Gastrocnemius medialis (tissue), 4 donors: ENCODE data around the gene TMEM87B. TPM values are rescaled to one million over a fixed set of nuclear protein-coding genes. Genes with fewer than 3 reads are reported as not detected.
A peak's percentile ranks its signal among the peaks of the same experiment; 100 is the strongest.

ENCODE experiments used
- ATAC-seq, 2 donors: fragments of 150-250 bp; one replicate each; pipeline ENCODE4 v1.9.1; 2016
- DNase-seq, 2 donors: peaks; one replicate each; pipeline ENCODE4 v3.0.0-alpha.2; 2019
- H3K27ac ChIP-seq, 4 donors: fragments of 200-600 bp; sonication (generic); 1 replicate in 1 of 4; 2 replicates in 3 of 4; pipeline ENCODE4 v1.5.1; 2016 to 2018; ENCODE audit warnings: mild to moderate bottlenecking in 2 of 4, moderate library complexity in 1 of 4
- H3K27me3 ChIP-seq, 3 donors: fragments of 200-600 bp; sonication (generic) in 2 of 3; 1 replicate in 1 of 3; 2 replicates in 2 of 3; pipeline versions ENCODE4 v1.5.1 to v1.6.0; 2016 to 2019; ENCODE audit warnings: mild to moderate bottlenecking in 1 of 3, moderate library complexity in 1 of 3
- H3K36me3 ChIP-seq, 2 donors: fragments of 200-600 bp; sonication (generic) in 1 of 2; one replicate each; pipeline ENCODE4 v1.5.1; 2017 to 2018
- H3K4me1 ChIP-seq, 2 donors: fragments of 200-600 bp; sonication (generic) in 1 of 2; one replicate each; pipeline ENCODE4 v1.5.1; 2016 to 2017; ENCODE audit warnings: mild to moderate bottlenecking in 2 of 2
- H3K4me3 ChIP-seq, 4 donors: fragments of 200-600 bp; sonication (generic) in 3 of 4; 1 replicate in 1 of 4; 2 replicates in 3 of 4; pipeline ENCODE4 v1.5.1; 2016 to 2019; ENCODE audit warnings: mild to moderate bottlenecking in 2 of 4
- H3K9me3 ChIP-seq, 3 donors: fragments of 200-600 bp; sonication (generic) in 2 of 3; 1 replicate in 1 of 3; 2 replicates in 2 of 3; pipeline ENCODE4 v1.5.1; 2016 to 2019
- CTCF ChIP-seq, 5 experiments: fragments of 450-650 bp in 3 of 5; fragments of 200-600 bp in 2 of 5; sonication (generic) in 2 of 5; IDR thresholded peaks in 4 of 5; conservative IDR thresholded peaks in 1 of 5; 1 replicate in 4 of 5; 2 replicates in 1 of 5; pipeline ENCODE4 v1.5.1; 2016 to 2019; ENCODE audit warnings: antibody characterized with exemption in 5 of 5, mild to moderate bottlenecking in 3 of 5, moderate library complexity in 3 of 5
- POLR2A ChIP-seq, 2 donors: fragments of 450-650 bp; IDR thresholded peaks; one replicate each; pipeline ENCODE4 v1.6.1; 2017; ENCODE audit warnings: antibody characterized with exemption in 2 of 2, mild to moderate bottlenecking in 2 of 2, moderate library complexity in 2 of 2
- in situ Hi-C, 4 donors: fragments of 200-750 bp; cut with MboI; loops; one replicate each; pipeline versions ENCODE4 v1.15.0 to v1.8.0; 2017; ENCODE audit warnings: low sequenced_read_pairs in 4 of 4
- intact Hi-C: fragments of 100-400 bp; cut with DNase I; formaldehyde crosslinking; loops from one replicate; pipeline ENCODE4 v1.15.1; 2023; ENCODE audit warnings: low total_unique reads
- total RNA-seq, 4 donors: library from RNA; depleted of rRNA; stranded (reverse); fragments of >200 nt; gene quantifications; one replicate each; pipeline versions ENCODE4 v1.1.0 to v1.2.3, GENCODE V29; 2016

Gene TMEM87B
- total RNA-seq, 4 donors from 2014 or later, result 2.6 to 5.0 (median 3.1) TPM

GRCh38 chr2:112140205-112140802, 85.2 kb downstream of the TMEM87B start:
- Histone ChIP-seq H3K4me3 (peak overlapping the region; percentile 19 to 50 (median 34)), H3K4me1 (peaks cover 0 to 4% of the 10 kb centered on the region in 2 donors), H3K27me3 (peaks cover 0 to 16% (median 0%) of the 10 kb centered on the region in 3 donors), H3K9me3 (no peaks in the 10 kb centered on the region), H3K27ac (peak overlapping the region in 3 of 4 donors; percentile 37 to 71 (median 56)), H3K36me3 (no peaks in the 10 kb centered on the region)
- DNase-seq, result no peak
- intact Hi-C loops (no loop called here), in situ Hi-C loops (no loop called here)
- no peak for ATAC-seq
- TF ChIP-seq CTCF (IDR thresholded peaks at IDR 0.05 in 4 of 5, conservative IDR thresholded peaks at IDR 0.05 in 1 of 5), result no peak
- TF ChIP-seq POLR2A (IDR thresholded peaks at IDR 0.05), result no peak

- no peak for ATAC-seq
Observed at GRCh38 chr2:112140899-112141625, 86.0 kb downstream of the TMEM87B start.

GRCh38 chr2:112141626-112142007, 86.5 kb downstream of the TMEM87B start:
- Histone ChIP-seq H3K27ac (no peak overlapping the region), H3K36me3 (no peaks in the 10 kb centered on the region), H3K4me3 (no peak overlapping the region), H3K27me3 (peaks cover 0 to 14% (median 0%) of the 10 kb centered on the region in 3 donors), H3K4me1 (peaks cover 0 to 4% of the 10 kb centered on the region in 2 donors), H3K9me3 (no peaks in the 10 kb centered on the region)
- TF ChIP-seq CTCF (IDR thresholded peaks at IDR 0.05 in 4 of 5, conservative IDR thresholded peaks at IDR 0.05 in 1 of 5) (no peak), POLR2A (IDR thresholded peaks at IDR 0.05) (no peak)
- ATAC-seq (no peak), DNase-seq (no peak)
- in situ Hi-C loops, result no loop called here
- intact Hi-C loops, result no loop called here

More at GRCh38 chr2:112140899-112141625, 86.0 kb downstream of the TMEM87B start:
- intact Hi-C loops (no loop called here), in situ Hi-C loops (no loop called here)
- no peaks in the 10 kb centered on the region for H3K9me3 ChIP-seq
- H3K4me1 ChIP-seq, result peaks cover 0 to 4% of the 10 kb centered on the region in 2 donors
- TF ChIP-seq POLR2A (IDR thresholded peaks at IDR 0.05) (no peak), CTCF (IDR thresholded peaks at IDR 0.05 in 4 of 5, conservative IDR thresholded peaks at IDR 0.05 in 1 of 5) (no peak)
- peak overlapping the region in 1 of 4 donors; percentile 71 for H3K27ac ChIP-seq
- H3K36me3 ChIP-seq, result no peaks in the 10 kb centered on the region
- H3K27me3 ChIP-seq, result peaks cover 0 to 16% (median 0%) of the 10 kb centered on the region in 3 donors
- H3K4me3 ChIP-seq, result no peak overlapping the region
- no peak for DNase-seq

- TF ChIP-seq POLR2A (IDR thresholded peaks at IDR 0.05) (no peak), CTCF (IDR thresholded peaks at IDR 0.05 in 4 of 5, conservative IDR thresholded peaks at IDR 0.05 in 1 of 5) (no peak)
- H3K36me3 ChIP-seq, result no peaks in the 10 kb centered on the region
- H3K27ac ChIP-seq, result no peak overlapping the region
- peaks cover 0 to 4% of the 10 kb centered on the region in 2 donors for H3K4me1 ChIP-seq
- in situ Hi-C loops (no loop called here), intact Hi-C loops (no loop called here)
- no peak for DNase-seq
- no peak overlapping the region for H3K4me3 ChIP-seq
- ATAC-seq, result no peak
- H3K27me3 ChIP-seq, result peaks cover 0 to 6% (median 0%) of the 10 kb centered on the region in 3 donors
- H3K9me3 ChIP-seq, result no peaks in the 10 kb centered on the region
Observed at GRCh38 chr2:112142525-112143078, 87.5 kb downstream of the TMEM87B start.
